ENCODE measurements around the gene PNPLA5. TPM values are rescaled to one million over a fixed set of nuclear protein-coding genes. Genes with fewer than 3 reads are reported as not detected.

Gene PNPLA5
- total and polyA plus RNA-seq, 2 experiments from 2014 or later: not detected

GRCh38 chr22:43887391-43887790 lies 4.4 kb downstream of the PNPLA5 start:
- no peaks in the 10 kb centered on the region for H3K9me3 ChIP-seq (ENCODE audit: low read depth)

GRCh38 chr22:43886231-43886630 lies 5.6 kb downstream of the PNPLA5 start:
- Histone ChIP-seq H3K27ac (no peak overlapping the region), H3K27me3 (peaks cover 19% of the 10 kb centered on the region), H3K4me3 (no peak overlapping the region), H3K4me1 (ENCODE audit: low read depth) (no peaks in the 10 kb centered on the region), H3K9me3 (ENCODE audit: low read depth) (no peaks in the 10 kb centered on the region), H3K36me3 (no peaks in the 10 kb centered on the region)
- no peak for DNase-seq (ENCODE audit: low read depth in 1 of 2, low spot score in 1 of 2)
- TF ChIP-seq CTCF (IDR thresholded peaks at IDR 0.05; ENCODE audit: low read depth, low read length): no peak

More at GRCh38 chr22:43887391-43887790, 4.4 kb downstream of the PNPLA5 start:
- Histone ChIP-seq H3K4me1 (ENCODE audit: low read depth) (peaks cover 2% of the 10 kb centered on the region), H3K27ac (no peak overlapping the region), H3K36me3 (no peaks in the 10 kb centered on the region), H3K27me3 (peaks cover 31% of the 10 kb centered on the region), H3K4me3 (no peak overlapping the region)
- TF ChIP-seq CTCF (IDR thresholded peaks at IDR 0.05; ENCODE audit: low read depth, low read length): no peak
- no peak for DNase-seq (ENCODE audit: low read depth in 1 of 2, low spot score in 1 of 2)

- Histone ChIP-seq H3K4me1 (ENCODE audit: low read depth) (no peaks in the 10 kb centered on the region), H3K9me3 (ENCODE audit: low read depth) (no peaks in the 10 kb centered on the region), H3K27ac (no peak overlapping the region), H3K27me3 (peaks cover 15% of the 10 kb centered on the region), H3K36me3 (no peaks in the 10 kb centered on the region), H3K4me3 (no peak overlapping the region)
- no peak for TF ChIP-seq CTCF (IDR thresholded peaks at IDR 0.05; ENCODE audit: low read depth, low read length)
- DNase-seq (ENCODE audit: low read depth in 1 of 2, low spot score in 1 of 2): no peak
Observed at GRCh38 chr22:43885786-43886185, 6.0 kb downstream of the PNPLA5 start.

- no peak for DNase-seq (ENCODE audit: low read depth in 1 of 2, low spot score in 1 of 2)
- Histone ChIP-seq H3K27me3 (peaks cover 10% of the 10 kb centered on the region), H3K4me1 (ENCODE audit: low read depth) (no peaks in the 10 kb centered on the region), H3K27ac (no peak overlapping the region), H3K9me3 (ENCODE audit: low read depth) (no peaks in the 10 kb centered on the region), H3K36me3 (no peaks in the 10 kb centered on the region), H3K4me3 (no peak overlapping the region)
- no peak for TF ChIP-seq CTCF (IDR thresholded peaks at IDR 0.05; ENCODE audit: low read depth, low read length)
Observed at GRCh38 chr22:43885319-43885671, 6.5 kb downstream of the PNPLA5 start.

- H3K27me3 ChIP-seq: peaks cover 4% of the 10 kb centered on the region
- H3K4me1 ChIP-seq (ENCODE audit: low read depth): no peaks in the 10 kb centered on the region
- H3K36me3 ChIP-seq: no peaks in the 10 kb centered on the region
- peak; percentile 58 to 68 for DNase-seq (ENCODE audit: low read depth in 1 of 2, low spot score in 1 of 2)
- H3K9me3 ChIP-seq (ENCODE audit: low read depth): no peaks in the 10 kb centered on the region
- no peak overlapping the region for H3K4me3 ChIP-seq
- TF ChIP-seq CTCF (IDR thresholded peaks at IDR 0.05; ENCODE audit: low read depth, low read length): peak; percentile 83
- no peak overlapping the region for H3K27ac ChIP-seq
Observed at GRCh38 chr22:43884600-43885318, 7.1 kb downstream of the PNPLA5 start.

All from cardiac muscle cell (in vitro differentiated cells and primary cell).